ENCODE measurements around the gene TMEM154. TPM values are rescaled to one million over a fixed set of nuclear protein-coding genes. Genes with fewer than 3 reads are reported as not detected.

Gene TMEM154
- polyA plus RNA-seq, 1 of the 3 experiments (the other 2 are of a cell fraction), result 0.58 TPM

- Histone ChIP-seq H3K4me3 (ENCODE audit: low read depth in 2 of 2, low read length in 1 of 2) (no peak overlapping the region), H3K27ac (ENCODE audit: low read depth in 2 of 2, low read length in 1 of 2) (no peak overlapping the region), H3K4me1 (ENCODE audit: control insufficient read depth in 1 of 2, insufficient read depth in 2 of 2, low read depth in 1 of 2, low read length in 1 of 2) (peaks cover 0 to 4% of the 10 kb centered on the region in 2 experiments; a peak in 2 of 4 replicates), H3K9ac (no peak overlapping the region), H4K20me1 (ENCODE audit: insufficient read depth) (no peaks in the 10 kb centered on the region), H2AFZ (ENCODE audit: low read depth) (no peak overlapping the region), H3K27me3 (ENCODE audit: insufficient read depth) (no peaks in the 10 kb centered on the region), H3K79me2 (ENCODE audit: insufficient read depth) (no peaks in the 10 kb centered on the region), H3K9me3 (no peaks in the 10 kb centered on the region), H3K4me2 (no peak overlapping the region), H3F3A (replicated peaks; ENCODE audit: insufficient read depth) (peaks cover under 1% of the 10 kb centered on the region), H3K9me2 (no peaks in the 10 kb centered on the region), H3K36me3 (replicated peaks in 1 of 2; ENCODE audit: control insufficient read depth in 1 of 2, insufficient read depth in 2 of 2, low read length in 1 of 2) (no peaks in the 10 kb centered on the region)
- TF ChIP-seq YY1 (IDR thresholded peaks at IDR 0.05; ENCODE audit: low read depth) (no peak), MEF2A (IDR thresholded peaks at IDR 0.05; ENCODE audit: borderline replicate concordance, low read depth) (no peak), REST (IDR thresholded peaks at IDR 0.05; ENCODE audit: low read depth, low read length) (no peak)
- CTCF ChIA-PET, result interaction anchor here (0.9 kb wide), 1 partner anchor 186 kb away, joined by 4 read pairs; no protein-coding TSS in a partner anchor
- POLR2A ChIA-PET, result no interaction called here
- 81% methylated on average over 8 of the region's 8 CpGs for WGBS (ENCODE audit: low lambda C conversion rate)
- no peak for DNase-seq
Observed at GRCh38 chr4:152686452-152687013, 6.7 kb upstream of the TMEM154 start.

GRCh38 chr4:152684587-152684986 is 4.8 kb upstream of the TMEM154 start:
- DNase-seq, result no peak
- Histone ChIP-seq H3K9ac (no peak overlapping the region), H3K27ac (ENCODE audit: low read depth in 2 of 2, low read length in 1 of 2) (no peak overlapping the region), H3K27me3 (ENCODE audit: insufficient read depth) (no peaks in the 10 kb centered on the region), H4K20me1 (ENCODE audit: insufficient read depth) (no peaks in the 10 kb centered on the region), H3K9me2 (no peaks in the 10 kb centered on the region), H3K79me2 (ENCODE audit: insufficient read depth) (no peaks in the 10 kb centered on the region), H3K36me3 (replicated peaks in 1 of 2; ENCODE audit: control insufficient read depth in 1 of 2, insufficient read depth in 2 of 2, low read length in 1 of 2) (no peaks in the 10 kb centered on the region), H3K4me2 (no peak overlapping the region), H3K9me3 (no peaks in the 10 kb centered on the region), H3F3A (replicated peaks; ENCODE audit: insufficient read depth) (peaks cover 14% of the 10 kb centered on the region), H2AFZ (ENCODE audit: low read depth) (no peak overlapping the region), H3K4me1 (ENCODE audit: control insufficient read depth in 1 of 2, insufficient read depth in 2 of 2, low read depth in 1 of 2, low read length in 1 of 2) (peaks cover 6 to 10% of the 10 kb centered on the region in 2 experiments; a peak in 2 of 4 replicates), H3K4me3 (ENCODE audit: low read depth in 2 of 2, low read length in 1 of 2) (no peak overlapping the region)
- WGBS (ENCODE audit: low lambda C conversion rate), result 84% methylated on average over 2 of the region's 2 CpGs
- ChIA-PET POLR2A (no interaction called here), CTCF (interaction anchor here (0.9 to 1.5 kb wide), 3 partner anchors 14 to 45 kb away, joined by 3 to 5 read pairs (median 3); no protein-coding TSS in a partner anchor)
- TF ChIP-seq MAX (IDR thresholded peaks at IDR 0.05; ENCODE audit: low read depth) (no peak), REST (IDR thresholded peaks at IDR 0.05; ENCODE audit: low read depth, low read length) (no peak), POLR2AphosphoS5 (IDR thresholded peaks at IDR 0.05; ENCODE audit: low read depth, low read length) (no peak), USF2 (IDR thresholded peaks at IDR 0.05; ENCODE audit: borderline replicate concordance, low read depth, low read length) (no peak), ZBTB33 (IDR thresholded peaks at IDR 0.05; ENCODE audit: borderline replicate concordance, low read depth) (no peak), SMC3 (IDR thresholded peaks at IDR 0.05; ENCODE audit: low read depth, low read length) (no peak), CTCF (IDR thresholded peaks at IDR 0.05) (no peak), RFX5 (IDR thresholded peaks at IDR 0.05; ENCODE audit: low read length) (no peak), SIN3A (IDR thresholded peaks at IDR 0.05; ENCODE audit: borderline replicate concordance, low read depth, low read length) (no peak), MXI1 (IDR thresholded peaks at IDR 0.05; ENCODE audit: low read depth, low read length) (no peak), ELF1 (IDR thresholded peaks at IDR 0.05) (no peak)
